ENCODE results near the gene LONP1.
"Not testable (repeated sequence)": the region's sequence is repeated elsewhere in the genome, so short reads cannot be mapped to it uniquely, and the experiment has no call there.

The LONP1 gene

DNA sequence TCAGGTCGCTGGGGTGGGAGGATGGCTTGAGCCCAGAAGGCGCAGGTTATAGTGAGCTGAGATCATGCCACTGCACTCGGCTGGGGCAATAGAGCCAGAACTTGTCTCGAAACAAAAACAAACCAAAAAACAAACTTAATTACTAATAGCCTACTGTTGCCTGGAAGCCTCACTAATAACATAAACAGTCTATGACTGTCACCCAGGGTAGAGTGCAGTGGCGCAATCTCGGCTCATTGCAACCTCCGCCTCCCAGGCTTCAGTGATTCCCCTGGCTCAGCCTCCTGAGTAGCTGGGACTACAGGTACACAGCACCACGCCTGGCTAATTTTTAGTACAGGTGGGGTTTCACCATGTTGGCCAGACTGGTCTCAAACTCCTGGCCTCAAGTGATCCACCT, 18.5 kb upstream of the LONP1 start:
- TF ChIP-seq GABPA (IDR thresholded peaks at IDR 0.05; ENCODE audit: low read depth): no peak
- TF ChIP-seq POLR2AphosphoS5 (IDR thresholded peaks at IDR 0.05; ENCODE audit: low read depth): no peak
- TF ChIP-seq, protein P1, sequence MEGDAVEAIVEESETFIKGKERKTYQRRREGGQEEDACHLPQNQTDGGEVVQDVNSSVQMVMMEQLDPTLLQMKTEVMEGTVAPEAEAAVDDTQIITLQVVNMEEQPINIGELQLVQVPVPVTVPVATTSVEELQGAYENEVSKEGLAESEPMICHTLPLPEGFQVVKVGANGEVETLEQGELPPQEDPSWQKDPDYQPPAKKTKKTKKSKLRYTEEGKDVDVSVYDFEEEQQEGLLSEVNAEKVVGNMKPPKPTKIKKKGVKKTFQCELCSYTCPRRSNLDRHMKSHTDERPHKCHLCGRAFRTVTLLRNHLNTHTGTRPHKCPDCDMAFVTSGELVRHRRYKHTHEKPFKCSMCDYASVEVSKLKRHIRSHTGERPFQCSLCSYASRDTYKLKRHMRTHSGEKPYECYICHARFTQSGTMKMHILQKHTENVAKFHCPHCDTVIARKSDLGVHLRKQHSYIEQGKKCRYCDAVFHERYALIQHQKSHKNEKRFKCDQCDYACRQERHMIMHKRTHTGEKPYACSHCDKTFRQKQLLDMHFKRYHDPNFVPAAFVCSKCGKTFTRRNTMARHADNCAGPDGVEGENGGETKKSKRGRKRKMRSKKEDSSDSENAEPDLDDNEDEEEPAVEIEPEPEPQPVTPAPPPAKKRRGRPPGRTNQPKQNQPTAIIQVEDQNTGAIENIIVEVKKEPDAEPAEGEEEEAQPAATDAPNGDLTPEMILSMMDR (IDR thresholded peaks at IDR 0.05; ENCODE audit: insufficient read depth, low read length): no peak
- TF ChIP-seq SPI1 (IDR thresholded peaks at IDR 0.05; ENCODE audit: borderline replicate concordance, low read depth): no peak
- TF ChIP-seq, protein P2, sequence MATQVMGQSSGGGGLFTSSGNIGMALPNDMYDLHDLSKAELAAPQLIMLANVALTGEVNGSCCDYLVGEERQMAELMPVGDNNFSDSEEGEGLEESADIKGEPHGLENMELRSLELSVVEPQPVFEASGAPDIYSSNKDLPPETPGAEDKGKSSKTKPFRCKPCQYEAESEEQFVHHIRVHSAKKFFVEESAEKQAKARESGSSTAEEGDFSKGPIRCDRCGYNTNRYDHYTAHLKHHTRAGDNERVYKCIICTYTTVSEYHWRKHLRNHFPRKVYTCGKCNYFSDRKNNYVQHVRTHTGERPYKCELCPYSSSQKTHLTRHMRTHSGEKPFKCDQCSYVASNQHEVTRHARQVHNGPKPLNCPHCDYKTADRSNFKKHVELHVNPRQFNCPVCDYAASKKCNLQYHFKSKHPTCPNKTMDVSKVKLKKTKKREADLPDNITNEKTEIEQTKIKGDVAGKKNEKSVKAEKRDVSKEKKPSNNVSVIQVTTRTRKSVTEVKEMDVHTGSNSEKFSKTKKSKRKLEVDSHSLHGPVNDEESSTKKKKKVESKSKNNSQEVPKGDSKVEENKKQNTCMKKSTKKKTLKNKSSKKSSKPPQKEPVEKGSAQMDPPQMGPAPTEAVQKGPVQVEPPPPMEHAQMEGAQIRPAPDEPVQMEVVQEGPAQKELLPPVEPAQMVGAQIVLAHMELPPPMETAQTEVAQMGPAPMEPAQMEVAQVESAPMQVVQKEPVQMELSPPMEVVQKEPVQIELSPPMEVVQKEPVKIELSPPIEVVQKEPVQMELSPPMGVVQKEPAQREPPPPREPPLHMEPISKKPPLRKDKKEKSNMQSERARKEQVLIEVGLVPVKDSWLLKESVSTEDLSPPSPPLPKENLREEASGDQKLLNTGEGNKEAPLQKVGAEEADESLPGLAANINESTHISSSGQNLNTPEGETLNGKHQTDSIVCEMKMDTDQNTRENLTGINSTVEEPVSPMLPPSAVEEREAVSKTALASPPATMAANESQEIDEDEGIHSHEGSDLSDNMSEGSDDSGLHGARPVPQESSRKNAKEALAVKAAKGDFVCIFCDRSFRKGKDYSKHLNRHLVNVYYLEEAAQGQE (IDR thresholded peaks at IDR 0.05; ENCODE audit: insufficient replicate concordance, low read depth): no peak
- Histone ChIP-seq H3K4me3 (replicated peaks; ENCODE audit: insufficient read depth, low read length) (no peak overlapping the region), H3K27me3 (ENCODE audit: insufficient read depth, poor library complexity, severe bottlenecking) (no peaks in the 10 kb centered on the region), H3K27ac (replicated peaks) (no peak overlapping the region)
- DNase-seq (ENCODE audit: low read depth in 1 of 2, low spot score in 1 of 2): peak in 1 of 2 experiments; percentile 7

DNA sequence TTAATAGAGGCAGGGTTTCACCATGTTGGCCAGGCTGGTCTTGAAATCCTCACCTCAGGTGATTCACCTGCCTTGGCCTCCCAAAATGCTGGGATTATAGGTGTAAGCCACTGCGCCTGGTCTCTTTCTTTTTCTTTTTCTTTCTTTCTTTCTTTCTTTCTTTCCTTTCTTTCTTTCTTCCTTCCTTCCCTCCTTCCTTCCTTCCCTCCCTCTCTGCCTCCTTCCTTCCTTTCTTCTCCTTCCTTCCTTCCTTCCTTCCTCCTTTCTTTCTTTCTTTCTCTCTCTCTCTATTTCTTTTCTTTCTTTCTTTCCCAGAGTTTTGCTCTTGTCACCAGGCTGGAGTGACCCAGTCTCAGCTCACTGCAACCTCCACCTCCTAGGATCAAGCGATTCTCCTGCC, 13.2 kb upstream of the LONP1 start:
- H3K27me3 ChIP-seq (ENCODE audit: insufficient read depth, poor library complexity, severe bottlenecking); H3K27ac ChIP-seq (replicated peaks); H3K4me3 ChIP-seq (replicated peaks; ENCODE audit: insufficient read depth, low read length); DNase-seq (ENCODE audit: low read depth in 1 of 2, low spot score in 1 of 2): not testable (repeated sequence)

DNA sequence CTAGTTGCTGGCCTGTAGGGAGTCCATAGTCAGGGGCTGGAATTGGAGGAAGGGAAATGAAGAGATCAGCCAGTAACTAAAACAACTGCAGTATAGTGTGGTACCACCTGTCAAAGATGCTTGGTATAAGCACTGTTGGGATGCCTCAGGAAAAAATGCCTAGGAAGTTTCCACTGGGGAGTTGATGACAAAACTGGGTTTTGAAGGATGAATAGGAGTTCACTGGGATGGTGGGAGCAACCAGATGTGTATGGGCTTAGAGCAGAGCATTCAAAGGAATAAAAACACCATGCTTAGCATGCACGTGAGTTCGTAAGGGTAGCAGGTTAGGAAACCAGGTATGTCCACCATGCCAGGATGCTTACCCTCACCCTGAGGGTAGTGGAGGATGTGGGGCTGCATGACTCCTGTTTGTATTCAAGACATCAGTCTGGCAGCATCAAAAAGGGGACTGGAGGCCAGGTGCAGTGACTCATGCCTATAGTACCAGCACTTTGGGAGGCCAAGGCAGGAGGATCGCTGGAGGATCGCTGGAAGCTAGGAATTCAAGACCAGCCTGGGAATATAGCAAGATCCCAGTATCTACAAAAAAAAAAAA, 7.6 kb upstream of the LONP1 start:
- Histone ChIP-seq H3K27ac (replicated peaks) (no peak overlapping the region), H3K4me3 (replicated peaks; ENCODE audit: insufficient read depth, low read length) (no peak overlapping the region), H3K27me3 (ENCODE audit: insufficient read depth, poor library complexity, severe bottlenecking) (no peaks in the 10 kb centered on the region)
- no peak for DNase-seq (ENCODE audit: low read depth in 1 of 2, low spot score in 1 of 2)
- TF ChIP-seq SPI1 (IDR thresholded peaks at IDR 0.05; ENCODE audit: borderline replicate concordance, low read depth): no peak
- no peak for TF ChIP-seq POLR2AphosphoS5 (IDR thresholded peaks at IDR 0.05; ENCODE audit: low read depth)
- TF ChIP-seq, protein P2 (IDR thresholded peaks at IDR 0.05; ENCODE audit: insufficient replicate concordance, low read depth): no peak
- TF ChIP-seq GABPA (IDR thresholded peaks at IDR 0.05; ENCODE audit: low read depth): no peak
- TF ChIP-seq, protein P1 (IDR thresholded peaks at IDR 0.05; ENCODE audit: insufficient read depth, low read length): no peak

DNA sequence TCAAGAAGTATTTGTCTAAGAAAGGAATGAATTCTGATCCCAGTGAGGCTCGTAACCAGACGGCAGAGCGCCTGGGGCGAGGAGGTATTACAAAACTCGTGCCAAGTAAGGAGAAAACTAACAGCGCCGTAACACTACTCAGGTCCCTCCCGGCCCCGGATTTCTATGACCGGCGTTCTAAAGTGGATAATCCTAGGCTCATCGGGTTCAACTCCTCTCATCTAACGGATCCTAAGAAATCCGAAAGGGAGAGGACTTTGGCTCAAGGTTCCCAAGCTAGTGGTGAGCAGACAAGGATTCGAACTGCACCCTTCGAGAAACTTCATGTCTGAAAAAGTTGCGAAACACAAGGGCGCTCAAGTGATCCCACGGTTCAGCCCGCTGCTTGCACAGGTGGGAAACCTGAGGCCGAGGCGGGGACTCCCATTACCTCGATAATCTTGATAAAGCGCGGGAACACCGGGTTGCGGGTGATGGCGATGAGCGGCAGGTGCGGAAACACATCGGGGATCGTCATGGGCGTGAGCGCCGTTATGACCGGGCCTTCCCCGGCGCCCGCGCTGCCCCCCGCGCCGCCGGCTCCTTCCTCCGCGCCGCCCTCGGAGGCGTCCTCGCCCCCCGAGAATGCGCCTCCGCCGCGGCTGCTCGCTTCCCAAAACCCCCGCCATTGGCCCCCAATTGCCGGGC, 529 bp downstream of the LONP1 start:
- DNase-seq (ENCODE audit: low read depth in 1 of 2, low spot score in 1 of 2): peak in 1 of 2 experiments; percentile 41
- Histone ChIP-seq H3K4me3 (replicated peaks; ENCODE audit: insufficient read depth, low read length) (peak overlapping the region; percentile 92), H3K27me3 (ENCODE audit: insufficient read depth, poor library complexity, severe bottlenecking) (no peaks in the 10 kb centered on the region), H3K27ac (replicated peaks) (peak overlapping the region; percentile 97)
- TF ChIP-seq POLR2AphosphoS5 (IDR thresholded peaks at IDR 0.05; ENCODE audit: low read depth) (no peak), SPI1 (IDR thresholded peaks at IDR 0.05; ENCODE audit: borderline replicate concordance, low read depth) (no peak), GABPA (IDR thresholded peaks at IDR 0.05; ENCODE audit: low read depth) (no peak)
- TF ChIP-seq, protein P1 (IDR thresholded peaks at IDR 0.05; ENCODE audit: insufficient read depth, low read length): no peak
- TF ChIP-seq, protein P2 (IDR thresholded peaks at IDR 0.05; ENCODE audit: insufficient replicate concordance, low read depth): no peak
